ENCODE results near the gene TNFRSF11A.

TNFRSF11A gene

GRCh38 chr18:62353170-62353569, 28.1 kb downstream of the TNFRSF11A start:
- H3K4me3 ChIP-seq (replicated peaks; ENCODE audit: low read depth, low read length) = no peak overlapping the region
- no peak for DNase-seq (ENCODE audit: low read depth)
- TF ChIP-seq, protein P1, sequence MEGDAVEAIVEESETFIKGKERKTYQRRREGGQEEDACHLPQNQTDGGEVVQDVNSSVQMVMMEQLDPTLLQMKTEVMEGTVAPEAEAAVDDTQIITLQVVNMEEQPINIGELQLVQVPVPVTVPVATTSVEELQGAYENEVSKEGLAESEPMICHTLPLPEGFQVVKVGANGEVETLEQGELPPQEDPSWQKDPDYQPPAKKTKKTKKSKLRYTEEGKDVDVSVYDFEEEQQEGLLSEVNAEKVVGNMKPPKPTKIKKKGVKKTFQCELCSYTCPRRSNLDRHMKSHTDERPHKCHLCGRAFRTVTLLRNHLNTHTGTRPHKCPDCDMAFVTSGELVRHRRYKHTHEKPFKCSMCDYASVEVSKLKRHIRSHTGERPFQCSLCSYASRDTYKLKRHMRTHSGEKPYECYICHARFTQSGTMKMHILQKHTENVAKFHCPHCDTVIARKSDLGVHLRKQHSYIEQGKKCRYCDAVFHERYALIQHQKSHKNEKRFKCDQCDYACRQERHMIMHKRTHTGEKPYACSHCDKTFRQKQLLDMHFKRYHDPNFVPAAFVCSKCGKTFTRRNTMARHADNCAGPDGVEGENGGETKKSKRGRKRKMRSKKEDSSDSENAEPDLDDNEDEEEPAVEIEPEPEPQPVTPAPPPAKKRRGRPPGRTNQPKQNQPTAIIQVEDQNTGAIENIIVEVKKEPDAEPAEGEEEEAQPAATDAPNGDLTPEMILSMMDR (IDR thresholded peaks at IDR 0.05; ENCODE audit: low read length, missing control alignments) = no peak

DNA sequence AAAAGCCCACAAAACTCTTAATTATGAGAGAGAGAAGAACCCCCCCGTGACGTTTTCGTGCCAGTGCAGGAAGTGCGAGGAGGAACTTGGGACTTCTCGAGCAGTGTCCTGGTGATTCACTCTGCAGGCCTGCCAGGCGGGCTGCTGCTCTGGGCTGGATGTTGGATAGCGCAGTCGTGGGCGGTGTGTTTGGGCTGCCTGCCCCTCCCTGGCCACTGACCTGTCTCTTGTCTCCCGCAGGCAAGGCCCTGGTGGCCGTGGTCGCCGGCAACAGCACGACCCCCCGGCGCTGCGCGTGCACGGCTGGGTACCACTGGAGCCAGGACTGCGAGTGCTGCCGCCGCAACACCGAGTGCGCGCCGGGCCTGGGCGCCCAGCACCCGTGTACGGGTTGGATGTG, 29.0 kb downstream of the TNFRSF11A start:
- no peak for DNase-seq (ENCODE audit: low read depth)
- no peak overlapping the region for H3K4me3 ChIP-seq (replicated peaks; ENCODE audit: low read depth, low read length)
- TF ChIP-seq, protein P1 (IDR thresholded peaks at IDR 0.05; ENCODE audit: low read length, missing control alignments) = no peak

DNA sequence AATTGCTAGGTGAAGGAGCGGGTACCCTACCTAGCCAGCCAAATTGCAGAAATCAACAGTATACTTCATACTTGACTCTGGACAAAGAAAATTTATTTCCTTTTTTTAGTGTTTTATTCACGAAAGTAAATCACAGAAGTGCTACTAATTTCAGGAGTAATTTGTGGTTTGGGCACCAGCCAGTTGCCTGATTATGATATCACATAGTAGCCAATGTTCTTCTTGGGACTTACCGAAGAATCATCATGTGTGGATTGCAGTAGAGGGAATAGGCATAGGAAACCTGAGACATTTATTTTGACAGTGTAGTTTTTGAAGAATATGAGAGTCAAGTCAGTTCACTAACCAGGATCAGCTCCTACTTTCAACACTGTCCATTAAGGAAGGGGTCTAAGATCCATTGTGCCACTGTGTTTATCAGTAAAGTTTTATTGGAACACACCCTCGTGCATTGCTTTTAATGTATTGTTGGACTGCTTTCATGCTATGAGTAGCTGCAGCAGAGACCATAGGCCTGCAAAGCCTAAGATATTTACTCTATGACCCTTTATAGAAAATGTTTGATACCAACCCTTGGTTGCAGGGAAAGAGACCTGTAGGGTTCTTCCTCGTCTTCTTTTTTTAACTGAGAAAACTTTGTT, 32.1 kb downstream of the TNFRSF11A start:
- no peak for DNase-seq (ENCODE audit: low read depth)
- H3K4me3 ChIP-seq (replicated peaks; ENCODE audit: low read depth, low read length) = no peak overlapping the region
- TF ChIP-seq, protein P1 (IDR thresholded peaks at IDR 0.05; ENCODE audit: low read length, missing control alignments) = no peak

GRCh38 chr18:62360805-62361204, 35.7 kb downstream of the TNFRSF11A start:
- no peak overlapping the region for H3K4me3 ChIP-seq (replicated peaks; ENCODE audit: low read depth, low read length)
- no peak for DNase-seq (ENCODE audit: low read depth)
- TF ChIP-seq, protein P1 (IDR thresholded peaks at IDR 0.05; ENCODE audit: low read length, missing control alignments) = no peak

DNA sequence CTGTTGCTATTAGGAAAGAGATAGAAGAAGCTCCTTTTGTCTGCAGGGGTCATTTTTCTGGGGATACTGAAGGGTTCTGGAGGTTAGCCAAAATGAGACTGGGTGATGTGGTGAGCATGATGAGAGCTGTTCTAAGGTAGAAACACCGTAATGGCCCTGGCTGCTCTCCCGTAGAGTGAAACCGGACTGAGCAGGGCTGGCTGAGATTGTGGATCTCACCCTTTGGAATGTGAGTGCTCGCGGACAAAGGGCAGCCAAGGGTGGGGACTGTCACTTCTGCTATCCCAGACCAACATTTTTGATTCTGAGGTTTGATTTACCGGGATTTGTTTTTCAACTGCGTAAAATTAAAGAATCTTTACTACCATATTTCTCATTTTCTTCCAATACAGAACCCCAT, 36.2 kb downstream of the TNFRSF11A start:
- TF ChIP-seq, protein P1 (IDR thresholded peaks at IDR 0.05; ENCODE audit: low read length, missing control alignments) = no peak

GRCh38 chr18:62364558-62364957, 39.4 kb downstream of the TNFRSF11A start:
- H3K4me3 ChIP-seq (replicated peaks; ENCODE audit: low read depth, low read length) = no peak overlapping the region
- TF ChIP-seq, protein P1 (IDR thresholded peaks at IDR 0.05; ENCODE audit: low read length, missing control alignments) = no peak
- DNase-seq (ENCODE audit: low read depth) = no peak

More for the DNA sequence above, 36.2 kb downstream of the TNFRSF11A start:
- no peak for DNase-seq (ENCODE audit: low read depth)
- no peak overlapping the region for H3K4me3 ChIP-seq (replicated peaks; ENCODE audit: low read depth, low read length)

GRCh38 chr18:62365420-62365819, 40.3 kb downstream of the TNFRSF11A start:
- TF ChIP-seq, protein P1 (IDR thresholded peaks at IDR 0.05; ENCODE audit: low read length, missing control alignments) = no peak
- no peak for DNase-seq (ENCODE audit: low read depth)

More at GRCh38 chr18:62365420-62365819, 40.3 kb downstream of the TNFRSF11A start:
- H3K4me3 ChIP-seq (replicated peaks; ENCODE audit: low read depth, low read length) = no peak overlapping the region

Measured in fibroblast of pulmonary artery (primary cell).